GM12878 (cell line): ENCODE data around the gene NPB. TPM values are rescaled to one million over a fixed set of nuclear protein-coding genes. Genes with fewer than 3 reads are reported as not detected.

Source experiments
- CHD4 ChIP-seq: fragments of 200-600 bp; sonication (generic); IDR thresholded peaks from 2 replicates; pipeline ENCODE4 v1.6.1; 2016; ENCODE audit warnings: mild to moderate bottlenecking
- EZH2 ChIP-seq: IDR thresholded peaks from 2 replicates; pipeline ENCODE4 v1.6.1; 2012; ENCODE audit warnings: low read depth, mild to moderate bottlenecking, control low read depth, inconsistent platforms, low read length, borderline replicate concordance; ENCODE audit not compliant: control insufficient read depth
- GATAD2B ChIP-seq: fragments of 450-650 bp; conservative IDR thresholded peaks from 2 replicates; pipeline ENCODE4 v1.6.1; 2017; ENCODE audit warnings: low read depth, mild to moderate bottlenecking, moderate library complexity
- HDAC6 ChIP-seq: fragments of 200-600 bp; sonication (generic); IDR thresholded peaks from one replicate; pipeline ENCODE4 v1.8.0; 2017; ENCODE audit warnings: antibody characterized with exemption; ENCODE audit not compliant: unreplicated experiment
- IKZF1 ChIP-seq: fragments of 450-650 bp; conservative IDR thresholded peaks from 2 replicates; pipeline ENCODE4 v1.6.1; 2017; ENCODE audit warnings: antibody characterized with exemption, mild to moderate bottlenecking
- NR2C1 ChIP-seq: fragments of 450-650 bp; IDR thresholded peaks from 2 replicates; pipeline ENCODE4 v1.6.1; 2017; ENCODE audit warnings: antibody characterized with exemption, mild to moderate bottlenecking, moderate library complexity
- NR2C2 ChIP-seq: IDR thresholded peaks from 2 replicates; pipeline ENCODE4 v1.6.1; 2011; ENCODE audit warnings: borderline replicate concordance, low read depth; ENCODE audit not compliant: control insufficient read depth, insufficient read length
- PAX8 ChIP-seq: fragments of 450-650 bp; IDR thresholded peaks from 2 replicates; pipeline ENCODE4 v1.6.1; 2017; ENCODE audit warnings: mild to moderate bottlenecking, moderate library complexity
- POLR2AphosphoS5 ChIP-seq: IDR thresholded peaks from 2 replicates; pipeline ENCODE4 v1.6.1; 2011; ENCODE audit warnings: mild to moderate bottlenecking, low read length, inconsistent platforms
- POU2F2 ChIP-seq: IDR thresholded peaks from 3 replicates; pipeline ENCODE4 v1.6.1; 2011; ENCODE audit warnings: low read depth, mild to moderate bottlenecking, low read length, borderline replicate concordance
- RFX5 ChIP-seq: IDR thresholded peaks from 2 replicates; pipeline ENCODE4 v1.6.1; 2011; ENCODE audit warnings: low read depth, low read length, improper control_type of control experiment
- SREBF1 ChIP-seq: IDR thresholded peaks from 2 replicates; pipeline ENCODE4 v1.6.1; 2012; ENCODE audit warnings: mild to moderate bottlenecking, low read length
- SREBF2 ChIP-seq: IDR thresholded peaks from 2 replicates; pipeline ENCODE4 v1.6.1; 2012; ENCODE audit warnings: mild to moderate bottlenecking, low read length
- TCF12 ChIP-seq: IDR thresholded peaks from 2 replicates; pipeline ENCODE4 v1.6.1; 2011; ENCODE audit warnings: low read depth, mild to moderate bottlenecking, low read length
- ZNF622 ChIP-seq: fragments of 450-650 bp; IDR thresholded peaks from 2 replicates; pipeline ENCODE4 v1.6.1; 2017; ENCODE audit warnings: mild to moderate bottlenecking, inconsistent platforms
- polyA plus RNA-seq, 11 experiments: library from polyadenylated mRNA; depleted of rRNA in 4 of 11; unstranded in 6 of 11; stranded (reverse) in 5 of 11; fragments of >200 nt; fragmentation: Nextera tagmentation in 4 of 11; fragmentation: Illumina TruSeq in 1 of 11; extraction: Ambion mirVana in 4 of 11; extraction: Trizol in 1 of 11; gene quantifications; 1 replicate in 1 of 11; 2 replicates in 10 of 11; pipeline versions ENCODE4 v1.2.1 to v1.2.3, GENCODE V29; 2011 to 2016; ENCODE audit warnings: inconsistent platforms in 2 of 11, missing spikeins in 2 of 11, low read depth in 1 of 11
- total RNA-seq, 4 experiments: library from RNA; depleted of rRNA in 3 of 4; stranded (reverse); fragments of >200 nt in 3 of 4; fragmentation: Illumina TruSeq in 1 of 4; extraction: Trizol in 1 of 4; gene quantifications; 2 replicates each; pipeline versions ENCODE4 v1.2.1 to v1.2.3, GENCODE V29; 2013 to 2021
- TF ChIP-seq, protein P1 (sequence below): fragments of 450-650 bp; IDR thresholded peaks from 2 replicates; pipeline ENCODE4 v1.6.1; 2018; ENCODE audit warnings: mild to moderate bottlenecking, low read depth, moderate library complexity; ENCODE audit not compliant: partially characterized antibody
- TF ChIP-seq, protein P2 (sequence below): fragments of 450-650 bp; IDR thresholded peaks from 2 replicates; pipeline ENCODE4 v1.6.1; 2016; ENCODE audit warnings: mild to moderate bottlenecking, moderate library complexity, borderline replicate concordance
- TF ChIP-seq, protein P3 (sequence below): fragments of 450-650 bp; formaldehyde crosslinking; IDR thresholded peaks from 2 replicates; pipeline ENCODE4 v1.5.0; 2022; ENCODE audit warnings: mild to moderate bottlenecking, missing genetic modification characterization

NPB gene
- total and polyA plus RNA-seq, 10 of the 15 experiments (the other 5 are each of a cell fraction or from before 2014, with no cell fraction given), result 0.03 to 0.40 (median 0.15) TPM; not detected in 2

DNA sequence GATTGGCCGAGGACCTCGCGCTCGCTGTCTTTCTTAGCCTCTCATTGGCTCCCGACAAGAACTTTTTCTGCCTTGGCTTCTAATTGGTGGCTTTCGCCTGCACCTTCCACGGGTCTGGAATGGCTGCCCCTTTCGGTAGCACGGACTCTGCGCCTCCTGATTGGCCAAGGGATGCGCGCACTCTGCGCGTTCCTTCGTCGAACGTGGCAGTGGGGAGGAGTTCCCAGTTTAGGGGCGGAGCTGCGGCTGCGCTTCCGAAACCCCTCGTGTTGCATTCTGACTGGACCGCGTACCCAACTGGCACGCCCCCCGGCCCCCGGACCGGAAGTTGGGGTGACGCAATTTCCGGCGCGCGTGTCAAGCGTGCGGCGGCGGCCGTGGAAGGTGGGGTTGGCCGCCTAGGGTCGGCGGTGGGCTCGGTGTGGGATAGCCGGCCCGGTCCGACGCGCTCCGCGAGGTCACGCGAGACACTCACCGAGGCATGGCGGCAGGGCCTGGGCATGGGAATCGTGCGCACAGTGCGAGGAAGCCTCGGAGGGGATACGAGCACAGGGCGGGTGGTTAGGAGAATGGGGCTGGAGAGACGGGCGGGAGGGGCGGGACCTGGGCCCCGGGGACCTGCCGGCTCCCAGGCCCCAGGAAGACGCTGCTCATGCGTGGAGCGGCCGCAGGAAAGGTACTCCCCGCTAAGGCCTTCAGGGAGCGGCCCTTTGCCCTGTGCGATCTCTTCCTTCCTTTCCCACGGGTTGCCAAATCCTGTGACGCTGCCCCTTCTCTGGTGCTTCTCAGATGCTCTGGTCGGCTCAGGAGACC, 41.1 kb upstream of the NPB start (continued):
- TF ChIP-seq, protein P1, sequence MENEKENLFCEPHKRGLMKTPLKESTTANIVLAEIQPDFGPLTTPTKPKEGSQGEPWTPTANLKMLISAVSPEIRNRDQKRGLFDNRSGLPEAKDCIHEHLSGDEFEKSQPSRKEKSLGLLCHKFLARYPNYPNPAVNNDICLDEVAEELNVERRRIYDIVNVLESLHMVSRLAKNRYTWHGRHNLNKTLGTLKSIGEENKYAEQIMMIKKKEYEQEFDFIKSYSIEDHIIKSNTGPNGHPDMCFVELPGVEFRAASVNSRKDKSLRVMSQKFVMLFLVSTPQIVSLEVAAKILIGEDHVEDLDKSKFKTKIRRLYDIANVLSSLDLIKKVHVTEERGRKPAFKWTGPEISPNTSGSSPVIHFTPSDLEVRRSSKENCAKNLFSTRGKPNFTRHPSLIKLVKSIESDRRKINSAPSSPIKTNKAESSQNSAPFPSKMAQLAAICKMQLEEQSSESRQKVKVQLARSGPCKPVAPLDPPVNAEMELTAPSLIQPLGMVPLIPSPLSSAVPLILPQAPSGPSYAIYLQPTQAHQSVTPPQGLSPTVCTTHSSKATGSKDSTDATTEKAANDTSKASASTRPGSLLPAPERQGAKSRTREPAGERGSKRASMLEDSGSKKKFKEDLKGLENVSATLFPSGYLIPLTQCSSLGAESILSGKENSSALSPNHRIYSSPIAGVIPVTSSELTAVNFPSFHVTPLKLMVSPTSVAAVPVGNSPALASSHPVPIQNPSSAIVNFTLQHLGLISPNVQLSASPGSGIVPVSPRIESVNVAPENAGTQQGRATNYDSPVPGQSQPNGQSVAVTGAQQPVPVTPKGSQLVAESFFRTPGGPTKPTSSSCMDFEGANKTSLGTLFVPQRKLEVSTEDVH, result peak; percentile 74
- TF ChIP-seq POU2F2 (no peak), SREBF1 (no peak), EZH2 (peak; percentile 100), TCF12 (peak; percentile 44; the same call in 1 of the 2 replicates), CHD4 (no peak), PAX8 (no peak), SREBF2 (no peak), HDAC6 (no peak), NR2C1 (no peak), GATAD2B (peak; percentile 85), ZNF622 (no peak), POLR2AphosphoS5 (peak; percentile 75), NR2C2 (no peak), RFX5 (peak; percentile 89), IKZF1 (peak; percentile 100)
- TF ChIP-seq, protein P2, sequence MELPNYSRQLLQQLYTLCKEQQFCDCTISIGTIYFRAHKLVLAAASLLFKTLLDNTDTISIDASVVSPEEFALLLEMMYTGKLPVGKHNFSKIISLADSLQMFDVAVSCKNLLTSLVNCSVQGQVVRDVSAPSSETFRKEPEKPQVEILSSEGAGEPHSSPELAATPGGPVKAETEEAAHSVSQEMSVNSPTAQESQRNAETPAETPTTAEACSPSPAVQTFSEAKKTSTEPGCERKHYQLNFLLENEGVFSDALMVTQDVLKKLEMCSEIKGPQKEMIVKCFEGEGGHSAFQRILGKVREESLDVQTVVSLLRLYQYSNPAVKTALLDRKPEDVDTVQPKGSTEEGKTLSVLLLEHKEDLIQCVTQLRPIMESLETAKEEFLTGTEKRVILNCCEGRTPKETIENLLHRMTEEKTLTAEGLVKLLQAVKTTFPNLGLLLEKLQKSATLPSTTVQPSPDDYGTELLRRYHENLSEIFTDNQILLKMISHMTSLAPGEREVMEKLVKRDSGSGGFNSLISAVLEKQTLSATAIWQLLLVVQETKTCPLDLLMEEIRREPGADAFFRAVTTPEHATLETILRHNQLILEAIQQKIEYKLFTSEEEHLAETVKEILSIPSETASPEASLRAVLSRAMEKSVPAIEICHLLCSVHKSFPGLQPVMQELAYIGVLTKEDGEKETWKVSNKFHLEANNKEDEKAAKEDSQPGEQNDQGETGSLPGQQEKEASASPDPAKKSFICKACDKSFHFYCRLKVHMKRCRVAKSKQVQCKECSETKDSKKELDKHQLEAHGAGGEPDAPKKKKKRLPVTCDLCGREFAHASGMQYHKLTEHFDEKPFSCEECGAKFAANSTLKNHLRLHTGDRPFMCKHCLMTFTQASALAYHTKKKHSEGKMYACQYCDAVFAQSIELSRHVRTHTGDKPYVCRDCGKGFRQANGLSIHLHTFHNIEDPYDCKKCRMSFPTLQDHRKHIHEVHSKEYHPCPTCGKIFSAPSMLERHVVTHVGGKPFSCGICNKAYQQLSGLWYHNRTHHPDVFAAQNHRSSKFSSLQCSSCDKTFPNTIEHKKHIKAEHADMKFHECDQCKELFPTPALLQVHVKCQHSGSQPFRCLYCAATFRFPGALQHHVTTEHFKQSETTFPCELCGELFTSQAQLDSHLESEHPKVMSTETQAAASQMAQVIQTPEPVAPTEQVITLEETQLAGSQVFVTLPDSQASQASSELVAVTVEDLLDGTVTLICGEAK, result peak; percentile 94
- TF ChIP-seq, protein P3, sequence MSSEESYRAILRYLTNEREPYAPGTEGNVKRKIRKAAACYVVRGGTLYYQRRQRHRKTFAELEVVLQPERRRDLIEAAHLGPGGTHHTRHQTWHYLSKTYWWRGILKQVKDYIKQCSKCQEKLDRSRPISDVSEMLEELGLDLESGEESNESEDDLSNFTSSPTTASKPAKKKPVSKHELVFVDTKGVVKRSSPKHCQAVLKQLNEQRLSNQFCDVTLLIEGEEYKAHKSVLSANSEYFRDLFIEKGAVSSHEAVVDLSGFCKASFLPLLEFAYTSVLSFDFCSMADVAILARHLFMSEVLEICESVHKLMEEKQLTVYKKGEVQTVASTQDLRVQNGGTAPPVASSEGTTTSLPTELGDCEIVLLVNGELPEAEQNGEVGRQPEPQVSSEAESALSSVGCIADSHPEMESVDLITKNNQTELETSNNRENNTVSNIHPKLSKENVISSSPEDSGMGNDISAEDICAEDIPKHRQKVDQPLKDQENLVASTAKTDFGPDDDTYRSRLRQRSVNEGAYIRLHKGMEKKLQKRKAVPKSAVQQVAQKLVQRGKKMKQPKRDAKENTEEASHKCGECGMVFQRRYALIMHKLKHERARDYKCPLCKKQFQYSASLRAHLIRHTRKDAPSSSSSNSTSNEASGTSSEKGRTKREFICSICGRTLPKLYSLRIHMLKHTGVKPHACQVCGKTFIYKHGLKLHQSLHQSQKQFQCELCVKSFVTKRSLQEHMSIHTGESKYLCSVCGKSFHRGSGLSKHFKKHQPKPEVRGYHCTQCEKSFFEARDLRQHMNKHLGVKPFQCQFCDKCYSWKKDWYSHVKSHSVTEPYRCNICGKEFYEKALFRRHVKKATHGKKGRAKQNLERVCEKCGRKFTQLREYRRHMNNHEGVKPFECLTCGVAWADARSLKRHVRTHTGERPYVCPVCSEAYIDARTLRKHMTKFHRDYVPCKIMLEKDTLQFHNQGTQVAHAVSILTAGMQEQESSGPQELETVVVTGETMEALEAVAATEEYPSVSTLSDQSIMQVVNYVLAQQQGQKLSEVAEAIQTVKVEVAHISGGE, result no peak
